Measurements from ENCODE around the gene SLX1A.
"Not testable (repeated sequence)": the region's sequence is repeated elsewhere in the genome, so short reads cannot be mapped to it uniquely, and the experiment has no call there.

SLX1A gene

GRCh38 chr16:30184096-30184890 is 9.4 kb upstream of the SLX1A start:
- DNase-seq (ENCODE audit: low read depth in 3 of 3) = peak; percentile 30 to 58 (median 42)

- DNase-seq (ENCODE audit: low read depth in 3 of 3) = peak in 2 of 3 experiments; percentile 15 to 24
Observed at GRCh38 chr16:30184891-30185682, 8.6 kb upstream of the SLX1A start.

- DNase-seq (ENCODE audit: low read depth in 3 of 3) = peak; percentile 58 to 64 (median 60)
Observed at GRCh38 chr16:30185683-30186421, 7.8 kb upstream of the SLX1A start.

- peak in 2 of 3 experiments; percentile 5 to 18 for DNase-seq (ENCODE audit: low read depth in 3 of 3)
Observed at GRCh38 chr16:30186444-30186781, 7.3 kb upstream of the SLX1A start.

- peak; percentile 77 to 84 (median 78) for DNase-seq (ENCODE audit: low read depth in 3 of 3)
Observed at GRCh38 chr16:30186782-30187555, 6.7 kb upstream of the SLX1A start.

GRCh38 chr16:30187556-30187865 is 6.2 kb upstream of the SLX1A start:
- no peak for DNase-seq (ENCODE audit: low read depth in 3 of 3)

GRCh38 chr16:30187971-30188561 is 5.6 kb upstream of the SLX1A start:
- no peak for DNase-seq (ENCODE audit: low read depth in 3 of 3)

GRCh38 chr16:30191158-30191557 is 2.5 kb upstream of the SLX1A start:
- DNase-seq (ENCODE audit: low read depth in 3 of 3) = not testable (repeated sequence)

- DNase-seq (ENCODE audit: low read depth in 3 of 3) = not testable (repeated sequence)
Observed at GRCh38 chr16:30193098-30193497, 577 bp upstream of the SLX1A start.

- DNase-seq (ENCODE audit: low read depth in 3 of 3) = not testable (repeated sequence)
Observed at GRCh38 chr16:30194172-30194925, 674 bp downstream of the SLX1A start.

GRCh38 chr16:30197001-30197400 is 3.3 kb downstream of the SLX1A start:
- DNase-seq (ENCODE audit: low read depth in 3 of 3) = not testable (repeated sequence)

GRCh38 chr16:30199049-30199448 is 5.4 kb downstream of the SLX1A start, which contains the start of gene SULT1A3:
TSS of gene SULT1A3 (plus strand) at chr16:30199255. CDS start at chr16:30200729, 1,474 bp downstream.
- not testable (repeated sequence) for DNase-seq (ENCODE audit: low read depth in 3 of 3)

- DNase-seq (ENCODE audit: low read depth in 3 of 3) = not testable (repeated sequence)
Observed at GRCh38 chr16:30199608-30200343, 6.1 kb downstream of the SLX1A start.

- not testable (repeated sequence) for DNase-seq (ENCODE audit: low read depth in 3 of 3)
Observed at GRCh38 chr16:30205541-30206236, 12.0 kb downstream of the SLX1A start.

GRCh38 chr16:30206252-30206651 is 12.6 kb downstream of the SLX1A start:
- DNase-seq (ENCODE audit: low read depth in 3 of 3) = not testable (repeated sequence)

GRCh38 chr16:30207063-30207704 is 13.5 kb downstream of the SLX1A start:
- DNase-seq (ENCODE audit: low read depth in 3 of 3) = not testable (repeated sequence)

GRCh38 chr16:30209032-30209431 is 15.4 kb downstream of the SLX1A start:
- not testable (repeated sequence) for DNase-seq (ENCODE audit: low read depth in 3 of 3)

- DNase-seq (ENCODE audit: low read depth in 3 of 3) = not testable (repeated sequence)
Observed at GRCh38 chr16:30211414-30211813, 17.7 kb downstream of the SLX1A start.

Data from stimulated activated CD4-positive, alpha-beta T cell treated with anti-CD3 and anti-CD28 coated beads, TNF-alpha, amount 100 ng/mL, for 4 hours (primary cell).